Activated CD8-positive, alpha-beta memory T cell treated with anti-CD3 and anti-CD28 coated beads for 36 hours (primary cell): ENCODE measurements around the gene RABL3. TPM values are rescaled to one million over a fixed set of nuclear protein-coding genes. Genes with fewer than 3 reads are reported as not detected.

Experiments
- total RNA-seq, 2 experiments: library from RNA; stranded (reverse); gene quantifications; one replicate each; pipeline ENCODE4 v1.2.3, GENCODE V29; 2021

The RABL3 gene
- total RNA-seq, 2 experiments from 2014 or later, result 41.4 to 42.4 TPM

Other genes starting within 250 kb of the RABL3 start
- 100 to 1,000 TPM; 123 to 125 TPM for gene NDUFB4, start 146.2 kb downstream of the RABL3 start, total RNA-seq
- gene HGD, start 60.3 kb downstream of the RABL3 start, total RNA-seq, result under 1 TPM; 0.23 to 0.25 TPM
- gene GTF2E1, start 228 bp upstream of the RABL3 start, total RNA-seq, result 10 to 100 TPM; 24.6 to 28.7 TPM
- not detected for gene STXBP5L, start 165.7 kb upstream of the RABL3 start, total RNA-seq